ENCODE data around the gene PDE6H.

- TF ChIP-seq CTCF (conservative IDR thresholded peaks at IDR 0.05 in 1 of 2, IDR thresholded peaks at IDR 0.05 in 1 of 2; ENCODE audit: extremely low read depth in 1 of 2, insufficient read depth in 1 of 2, low read depth in 1 of 2, low read length in 2 of 2) (no peak), EZH2 (IDR thresholded peaks at IDR 0.05; ENCODE audit: borderline replicate concordance, low read length) (no peak)
These were observed 16.9 kb downstream of the PDE6H start for GRCh38 chr12:14989790-14990189.
